B cell (primary cell): ENCODE data around the gene HTRA1. TPM values are rescaled to one million over a fixed set of nuclear protein-coding genes. Genes with fewer than 3 reads are reported as not detected.
A peak's percentile ranks its signal among the peaks of the same experiment; 100 is the strongest.

Experiments used
- ATAC-seq: fragments of 200-7000 bp; cut with Tn5 transposase; one replicate; pipeline ENCODE4 v1.10.0; 2021; ENCODE audit warnings: low read depth, mild to moderate bottlenecking, moderate number of reproducible peaks, moderate library complexity
- CTCF ChIA-PET: fragments of 350-600 bp; sonication (Branson Sonifier 250); formaldehyde crosslinking; loops from one replicate; lab custom pipeline; 2021; ENCODE audit warnings: antibody characterized with exemption, inconsistent platforms; lab: Charles Lee
- POLR2A ChIA-PET: fragments of 350-600 bp; sonication (Branson Sonifier 250); formaldehyde crosslinking; loops from one replicate; lab custom pipeline; 2021; ENCODE audit warnings: antibody characterized with exemption; lab: Charles Lee
- DNase-seq: peaks from one replicate; pipeline ENCODE4 v3.0.0; 2013
- H2AFZ ChIP-seq: 2 replicates; pipeline ENCODE4 v1.6.1; 2012; ENCODE audit warnings: mild to moderate bottlenecking, low read depth, low read length; ENCODE audit not compliant: insufficient read depth, poor library complexity, severe bottlenecking
- H3K27ac ChIP-seq, 2 donors: 1 replicate in 1 of 2; 2 replicates in 1 of 2; pipeline ENCODE4 v1.5.1; 2012 to 2013; ENCODE audit warnings: low read length in 2 of 2, mild to moderate bottlenecking in 2 of 2, moderate library complexity in 1 of 2
- H3K27me3 ChIP-seq, 4 experiments: fragments of 200-600 bp in 1 of 4; sonication (generic) in 1 of 4; replicated peaks in 1 of 4; 1 replicate in 2 of 4; 2 replicates in 2 of 4; pipeline versions ENCODE4 v1.6.1 to v1.7.0; 2013 to 2016; ENCODE audit warnings: low read length in 3 of 4, mild to moderate bottlenecking in 2 of 4, mixed read lengths in 1 of 4, moderate library complexity in 1 of 4; ENCODE audit not compliant: insufficient read depth in 4 of 4, control insufficient read depth in 3 of 4; ENCODE audit errors: control extremely low read depth in 1 of 4
- H3K36me3 ChIP-seq, 2 experiments: replicated peaks in 1 of 2; 1 replicate in 1 of 2; 2 replicates in 1 of 2; pipeline versions ENCODE4 v1.6.1 to v1.7.1; 2013; ENCODE audit warnings: low read length in 1 of 2; ENCODE audit not compliant: insufficient read depth in 2 of 2, control insufficient read depth in 1 of 2; ENCODE audit errors: control extremely low read depth in 1 of 2, extremely low read depth in 1 of 2
- H3K4me1 ChIP-seq, 2 donors: fragments of 200-600 bp in 1 of 2; sonication (generic) in 1 of 2; 1 replicate in 1 of 2; 2 replicates in 1 of 2; pipeline versions ENCODE4 v1.5.1 to v1.6.1; 2013 to 2017; ENCODE audit warnings: low read length in 2 of 2; ENCODE audit not compliant: control insufficient read depth in 2 of 2, insufficient read depth in 2 of 2
- H3K4me2 ChIP-seq: replicated peaks from 2 replicates; pipeline ENCODE3; 2012; ENCODE audit warnings: mild to moderate bottlenecking, low read depth, low read length; ENCODE audit not compliant: poor library complexity, severe bottlenecking
- H3K4me3 ChIP-seq, 5 experiments: fragments of 200-600 bp in 1 of 5; sonication (generic) in 1 of 5; 1 replicate in 3 of 5; 2 replicates in 2 of 5; pipeline versions ENCODE4 v1.5.1 to v1.7.0; 2011 to 2016; ENCODE audit warnings: low read length in 4 of 5, mild to moderate bottlenecking in 4 of 5, low read depth in 2 of 5, control low read depth in 1 of 5, moderate library complexity in 1 of 5; ENCODE audit not compliant: insufficient read depth in 1 of 5; ENCODE audit errors: control extremely low read depth in 1 of 5, extremely low read depth in 1 of 5
- H3K79me2 ChIP-seq: fragments of 200-600 bp; sonication (generic); one replicate; pipeline ENCODE4 v1.6.0; 2016; ENCODE audit warnings: low read length; ENCODE audit not compliant: control insufficient read depth, insufficient read depth
- H3K9ac ChIP-seq: fragments of 200-600 bp; sonication (generic); 2 replicates; pipeline ENCODE4 v1.6.1; 2017; ENCODE audit warnings: mild to moderate bottlenecking, low read length, moderate library complexity
- H3K9me3 ChIP-seq, 3 donors: one replicate each; pipeline versions ENCODE4 v1.6.1 to v1.7.1; 2013; ENCODE audit warnings: low read length in 2 of 3; ENCODE audit not compliant: control insufficient read depth in 2 of 3, insufficient read depth in 1 of 3; ENCODE audit errors: control extremely low read depth in 1 of 3
- H4K20me1 ChIP-seq: 2 replicates; pipeline ENCODE4 v1.6.0; 2012; ENCODE audit warnings: mild to moderate bottlenecking, low read length; ENCODE audit not compliant: insufficient read depth, control insufficient read depth, poor library complexity, severe bottlenecking
- H3K27ac Mint-ChIP-seq: one replicate; pipeline ENCODE4 v1.8.0; 2021; ENCODE audit warnings: mixed read lengths
- H3K27me3 Mint-ChIP-seq: one replicate; pipeline ENCODE4 v1.8.0; 2021; ENCODE audit warnings: mixed read lengths
- H3K4me1 Mint-ChIP-seq: one replicate; pipeline ENCODE4 v1.8.0; 2021; ENCODE audit warnings: mixed read lengths
- H3K4me3 Mint-ChIP-seq: one replicate; pipeline ENCODE4 v1.8.0; 2021; ENCODE audit warnings: mixed read lengths
- H3K9me3 Mint-ChIP-seq: one replicate; pipeline ENCODE4 v1.8.0; 2022; ENCODE audit warnings: mixed read lengths; ENCODE audit not compliant: insufficient read depth
- EZH2 ChIP-seq: IDR thresholded peaks from 2 replicates; pipeline ENCODE4 v1.6.1; 2012; ENCODE audit warnings: borderline replicate concordance, low read depth, mild to moderate bottlenecking, moderate library complexity, low read length; ENCODE audit not compliant: insufficient read depth, poor library complexity, severe bottlenecking
- WGBS: methylation state at CpG from one replicate; pipeline ENCODE4 v1.1.5; 2013; ENCODE audit warnings: missing lambda C conversion rate; ENCODE audit not compliant: insufficient coverage; 5-methylcytosine and 5-hydroxymethylcytosine counted together
- intact Hi-C: fragments of 100-400 bp; cut with micrococcal nuclease; formaldehyde crosslinking; loops from one replicate; pipeline ENCODE4 v1.10.0; 2022
- polyA plus RNA-seq: library from polyadenylated mRNA; depleted of rRNA; stranded (reverse); fragments of >200 nt; gene quantifications from 2 replicates; pipeline ENCODE4 v1.2.3, GENCODE V29; 2012
- total RNA-seq, 2 donors: library from RNA; stranded (reverse); fragments of 120-200 nt in 1 of 2; gene quantifications; 1 replicate in 1 of 2; 2 replicates in 1 of 2; pipeline versions ENCODE4 v1.2.3 to v1.2.4, GENCODE V29; 2013 to 2022
- TF ChIP-seq, protein P1 (sequence below): fragments of 200-600 bp; IDR thresholded peaks from one replicate; pipeline ENCODE4 v1.8.0; 2022; ENCODE audit warnings: antibody characterized with exemption, mild to moderate bottlenecking

The HTRA1 gene
- total and polyA plus RNA-seq, 2 donors (not counting 1 experiment from before 2014, with no cell fraction given), result not detected

DNA sequence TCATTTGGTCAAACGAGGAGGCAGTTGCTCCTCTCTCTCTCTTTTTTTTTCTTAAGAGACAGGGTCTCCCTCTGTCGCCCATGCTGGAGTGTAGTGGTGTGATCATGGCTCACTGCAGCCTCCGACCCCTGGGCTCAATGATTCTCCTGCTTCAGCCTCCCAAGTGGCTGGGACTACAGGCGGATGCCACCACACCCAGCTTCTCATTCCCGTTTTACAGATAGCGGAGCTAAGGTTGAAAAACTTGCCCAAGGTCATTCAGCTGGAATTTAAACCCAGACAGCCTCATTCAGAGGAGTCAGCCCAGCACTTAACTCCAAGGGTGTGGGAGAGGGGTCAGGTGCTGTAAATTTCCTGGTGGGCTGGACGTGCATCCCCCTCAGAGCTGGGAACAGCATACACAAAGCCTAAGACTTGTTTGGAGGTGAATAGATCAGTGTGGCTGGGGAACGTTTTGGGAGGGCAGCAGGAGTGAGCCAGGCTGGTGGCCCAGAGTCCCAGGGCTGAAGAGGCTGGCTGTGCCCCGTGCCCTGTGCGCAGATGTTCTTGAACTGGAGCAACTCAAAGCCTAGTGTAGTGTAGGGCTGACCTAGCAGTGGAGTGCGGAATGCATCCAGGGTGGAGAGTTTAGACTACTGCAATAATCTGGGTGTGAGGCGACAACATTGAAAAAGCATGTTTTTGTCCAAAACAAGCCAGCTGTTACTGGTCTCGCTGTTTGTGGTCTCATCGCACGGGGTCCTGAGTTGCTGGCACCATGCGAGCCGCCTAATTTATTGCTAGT, 2.3 kb downstream of the HTRA1 start:
- 74% methylated on average over 15 of the region's 17 CpGs for WGBS
- intact Hi-C loops, result no loop called here
- ATAC-seq (no peak), DNase-seq (no peak)
- peaks cover 5 to 26% of the 10 kb centered on the region in 2 donors for H3K4me1 ChIP-seq
- Mint-ChIP-seq H3K27me3 (peaks cover 53% of the 10 kb centered on the region), H3K9me3 (no peaks in the 10 kb centered on the region), H3K27ac (no peak overlapping the region), H3K4me3 (peak overlapping the region; percentile 54), H3K4me1 (peaks cover 15% of the 10 kb centered on the region)
- H3K9ac ChIP-seq, result no peak overlapping the region
- TF ChIP-seq EZH2, result no peak
- TF ChIP-seq, protein P1, sequence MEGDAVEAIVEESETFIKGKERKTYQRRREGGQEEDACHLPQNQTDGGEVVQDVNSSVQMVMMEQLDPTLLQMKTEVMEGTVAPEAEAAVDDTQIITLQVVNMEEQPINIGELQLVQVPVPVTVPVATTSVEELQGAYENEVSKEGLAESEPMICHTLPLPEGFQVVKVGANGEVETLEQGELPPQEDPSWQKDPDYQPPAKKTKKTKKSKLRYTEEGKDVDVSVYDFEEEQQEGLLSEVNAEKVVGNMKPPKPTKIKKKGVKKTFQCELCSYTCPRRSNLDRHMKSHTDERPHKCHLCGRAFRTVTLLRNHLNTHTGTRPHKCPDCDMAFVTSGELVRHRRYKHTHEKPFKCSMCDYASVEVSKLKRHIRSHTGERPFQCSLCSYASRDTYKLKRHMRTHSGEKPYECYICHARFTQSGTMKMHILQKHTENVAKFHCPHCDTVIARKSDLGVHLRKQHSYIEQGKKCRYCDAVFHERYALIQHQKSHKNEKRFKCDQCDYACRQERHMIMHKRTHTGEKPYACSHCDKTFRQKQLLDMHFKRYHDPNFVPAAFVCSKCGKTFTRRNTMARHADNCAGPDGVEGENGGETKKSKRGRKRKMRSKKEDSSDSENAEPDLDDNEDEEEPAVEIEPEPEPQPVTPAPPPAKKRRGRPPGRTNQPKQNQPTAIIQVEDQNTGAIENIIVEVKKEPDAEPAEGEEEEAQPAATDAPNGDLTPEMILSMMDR, result no peak
- H3K4me3 ChIP-seq, result no peak overlapping the region
- H3K36me3 ChIP-seq, result no peaks in the 10 kb centered on the region
- no peaks in the 10 kb centered on the region for H3K79me2 ChIP-seq
- no peak overlapping the region for H3K27ac ChIP-seq
- H3K27me3 ChIP-seq, result peaks cover 0 to 43% (median 22%) of the 10 kb centered on the region in 4 experiments
- H3K4me2 ChIP-seq, result no peak overlapping the region
- POLR2A ChIA-PET, result no interaction called here
- no peaks in the 10 kb centered on the region for H4K20me1 ChIP-seq
- H3K9me3 ChIP-seq, result no peaks in the 10 kb centered on the region
- no peak overlapping the region for H2AFZ ChIP-seq
- CTCF ChIA-PET, result no interaction called here

DNA sequence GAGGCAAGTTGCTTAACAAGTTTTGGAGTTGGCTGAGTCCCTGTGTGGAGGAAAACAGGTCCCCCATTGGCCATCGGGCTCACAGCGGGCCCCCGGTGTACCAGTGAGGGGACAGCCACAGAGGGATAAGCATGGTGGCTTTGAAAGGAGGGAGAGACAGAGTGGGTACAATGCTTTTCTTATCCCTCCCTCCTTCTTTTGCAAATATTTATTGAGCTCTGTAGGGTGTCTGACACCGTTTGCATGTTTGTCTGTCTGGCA, 2.8 kb downstream of the HTRA1 start:
- Histone ChIP-seq H2AFZ (no peak overlapping the region), H3K4me2 (no peak overlapping the region), H3K9me3 (no peaks in the 10 kb centered on the region), H3K27ac (no peak overlapping the region), H4K20me1 (no peaks in the 10 kb centered on the region), H3K36me3 (no peaks in the 10 kb centered on the region), H3K4me1 (peaks cover 5 to 23% of the 10 kb centered on the region in 2 donors), H3K27me3 (peaks cover 0 to 37% (median 19%) of the 10 kb centered on the region in 4 experiments), H3K9ac (no peak overlapping the region), H3K4me3 (no peak overlapping the region), H3K79me2 (no peaks in the 10 kb centered on the region)
- H3K9me3 Mint-ChIP-seq, result no peaks in the 10 kb centered on the region
- ChIA-PET CTCF (no interaction called here), POLR2A (no interaction called here)
- WGBS, result 90% methylated on average over 2 of the region's 4 CpGs
- no peak for ATAC-seq
- peaks cover 15% of the 10 kb centered on the region for H3K4me1 Mint-ChIP-seq
- DNase-seq, result no peak
- H3K27ac Mint-ChIP-seq, result no peak overlapping the region
- intact Hi-C loops, result no loop called here
- TF ChIP-seq EZH2, result no peak
- TF ChIP-seq, protein P1, result no peak
- peaks cover 53% of the 10 kb centered on the region for H3K27me3 Mint-ChIP-seq
- H3K4me3 Mint-ChIP-seq, result no peak overlapping the region
